Nephron (organoid): ENCODE measurements around the gene ZNF816.
"Not testable (repeated sequence)": the region's sequence is repeated elsewhere in the genome, so short reads cannot be mapped to it uniquely, and the experiment has no call there.

Experiments
- H3K27ac Mint-ChIP-seq, 3 experiments: 2 replicates each; pipeline ENCODE4 v1.8.0; 2020; ENCODE audit warnings: mixed read lengths in 3 of 3, mild to moderate bottlenecking in 2 of 3, moderate library complexity in 1 of 3
- H3K27me3 Mint-ChIP-seq: 2 replicates; pipeline ENCODE4 v1.8.0; 2021; ENCODE audit warnings: low read depth, mild to moderate bottlenecking, moderate library complexity, mixed read lengths
- H3K36me3 Mint-ChIP-seq: 2 replicates; pipeline ENCODE4 v1.8.0; 2020; ENCODE audit warnings: low read depth, mixed read lengths
- H3K4me1 Mint-ChIP-seq: 2 replicates; pipeline ENCODE4 v1.8.0; 2020; ENCODE audit warnings: mixed read lengths
- H3K4me3 Mint-ChIP-seq, 3 experiments: 2 replicates each; pipeline ENCODE4 v1.8.0; 2020; ENCODE audit warnings: mild to moderate bottlenecking in 3 of 3, mixed read lengths in 3 of 3, moderate library complexity in 2 of 3
- H3K9me3 Mint-ChIP-seq: 2 replicates; pipeline ENCODE4 v1.8.0; 2020; ENCODE audit warnings: mixed read lengths
- TF ChIP-seq, protein P1 (sequence below), 3 experiments: fragments of 200-600 bp; sonication (generic); IDR thresholded peaks; one replicate each; pipeline ENCODE4 v1.5.0; 2021; ENCODE audit warnings: antibody characterized with exemption in 3 of 3; ENCODE audit not compliant: unreplicated experiment in 3 of 3

The ZNF816 gene

DNA sequence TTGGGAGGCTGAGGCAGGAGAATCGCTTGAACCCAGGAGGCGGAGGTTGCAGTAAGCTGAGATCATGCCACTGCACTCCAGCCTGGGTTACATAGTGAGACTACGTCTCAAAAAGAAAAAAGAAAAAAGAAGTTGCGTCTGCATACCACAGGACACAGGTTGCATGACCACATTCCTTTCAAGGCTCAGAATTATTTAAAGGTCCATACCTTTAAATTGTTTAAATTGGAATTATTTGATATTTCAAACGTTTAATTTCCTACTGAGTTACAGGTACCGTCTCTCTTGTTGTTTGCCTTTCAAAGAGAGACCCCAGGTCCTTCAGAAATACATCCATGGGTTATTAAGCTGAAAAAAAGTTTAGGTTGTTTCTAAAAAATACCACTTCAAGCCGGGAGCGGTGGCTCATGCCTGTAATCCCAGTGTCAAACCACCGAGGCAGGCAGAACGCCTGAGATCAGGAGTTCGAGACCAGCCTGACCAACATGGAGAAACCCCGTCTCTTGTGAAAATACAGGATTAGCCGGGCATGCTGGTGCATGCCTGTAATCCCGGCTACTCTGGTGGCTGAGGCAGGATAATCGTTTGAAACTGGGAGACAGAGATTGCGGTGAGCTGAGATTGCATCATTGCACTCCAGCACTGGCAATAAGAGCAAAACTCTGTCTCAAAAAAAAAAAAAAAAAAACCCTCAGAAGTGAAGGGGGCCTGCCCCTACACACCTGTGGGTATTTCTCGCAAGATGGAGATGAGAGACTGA lies 18.6 kb downstream of the ZNF816 start:
- Mint-ChIP-seq H3K27me3 (no peaks in the 10 kb centered on the region), H3K4me3 (peak overlapping the region in 1 of 3 experiments; percentile 11), H3K4me1 (peaks cover 27% of the 10 kb centered on the region), H3K9me3 (peaks cover 23% of the 10 kb centered on the region), H3K36me3 (peaks cover 26% of the 10 kb centered on the region), H3K27ac (peak overlapping the region; percentile 90 to 95 (median 93))
- TF ChIP-seq, protein P1, sequence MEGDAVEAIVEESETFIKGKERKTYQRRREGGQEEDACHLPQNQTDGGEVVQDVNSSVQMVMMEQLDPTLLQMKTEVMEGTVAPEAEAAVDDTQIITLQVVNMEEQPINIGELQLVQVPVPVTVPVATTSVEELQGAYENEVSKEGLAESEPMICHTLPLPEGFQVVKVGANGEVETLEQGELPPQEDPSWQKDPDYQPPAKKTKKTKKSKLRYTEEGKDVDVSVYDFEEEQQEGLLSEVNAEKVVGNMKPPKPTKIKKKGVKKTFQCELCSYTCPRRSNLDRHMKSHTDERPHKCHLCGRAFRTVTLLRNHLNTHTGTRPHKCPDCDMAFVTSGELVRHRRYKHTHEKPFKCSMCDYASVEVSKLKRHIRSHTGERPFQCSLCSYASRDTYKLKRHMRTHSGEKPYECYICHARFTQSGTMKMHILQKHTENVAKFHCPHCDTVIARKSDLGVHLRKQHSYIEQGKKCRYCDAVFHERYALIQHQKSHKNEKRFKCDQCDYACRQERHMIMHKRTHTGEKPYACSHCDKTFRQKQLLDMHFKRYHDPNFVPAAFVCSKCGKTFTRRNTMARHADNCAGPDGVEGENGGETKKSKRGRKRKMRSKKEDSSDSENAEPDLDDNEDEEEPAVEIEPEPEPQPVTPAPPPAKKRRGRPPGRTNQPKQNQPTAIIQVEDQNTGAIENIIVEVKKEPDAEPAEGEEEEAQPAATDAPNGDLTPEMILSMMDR (IDR thresholded peaks at IDR 0.05; ENCODE audit: unreplicated experiment in 3 of 3): no peak

DNA sequence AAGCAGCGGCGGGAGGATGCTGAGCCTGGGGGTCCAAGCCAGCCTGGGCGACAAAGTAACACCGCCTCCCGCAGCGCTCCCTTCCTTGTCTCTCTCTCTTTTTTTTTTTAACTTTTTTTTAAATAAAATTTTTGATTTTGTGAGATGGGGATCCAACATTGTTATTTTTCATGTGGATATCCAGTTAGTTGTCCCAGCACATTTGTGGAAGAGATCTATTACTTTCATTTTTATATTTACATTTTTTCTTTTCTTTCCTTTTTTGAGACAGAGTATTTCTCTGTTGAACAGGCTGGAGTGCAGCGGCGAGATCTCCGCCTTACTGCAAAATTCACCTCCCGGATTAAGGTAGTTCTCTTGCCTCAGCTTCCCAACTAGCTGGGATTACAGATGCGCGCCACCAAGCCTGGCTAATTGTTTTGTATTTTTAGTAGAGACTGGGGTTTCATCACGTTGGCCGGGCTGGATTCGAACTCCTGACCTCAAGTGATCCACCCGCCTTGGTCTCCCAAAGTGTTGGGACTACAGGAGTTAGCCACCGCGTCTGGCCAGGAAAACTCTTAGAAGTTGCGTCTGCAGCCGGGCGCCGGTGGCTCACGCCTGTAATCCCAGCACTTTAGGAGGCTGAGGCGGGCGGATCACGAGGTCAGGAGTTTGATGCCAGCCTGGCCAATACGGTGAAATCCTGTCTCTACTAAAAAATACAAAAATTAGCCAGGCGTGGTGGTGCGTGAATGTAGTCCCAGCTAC lies 19.4 kb downstream of the ZNF816 start:
- peaks cover 28% of the 10 kb centered on the region for H3K36me3 Mint-ChIP-seq
- no peaks in the 10 kb centered on the region for H3K27me3 Mint-ChIP-seq
- peak overlapping the region; percentile 29 to 93 (median 57) for H3K27ac Mint-ChIP-seq
- TF ChIP-seq, protein P1 (IDR thresholded peaks at IDR 0.05; ENCODE audit: unreplicated experiment in 3 of 3): no peak
- peaks cover 33% of the 10 kb centered on the region for H3K4me1 Mint-ChIP-seq
- H3K4me3 Mint-ChIP-seq: peak overlapping the region; percentile 87 to 90 (median 89)
- peaks cover 22% of the 10 kb centered on the region for H3K9me3 Mint-ChIP-seq

DNA sequence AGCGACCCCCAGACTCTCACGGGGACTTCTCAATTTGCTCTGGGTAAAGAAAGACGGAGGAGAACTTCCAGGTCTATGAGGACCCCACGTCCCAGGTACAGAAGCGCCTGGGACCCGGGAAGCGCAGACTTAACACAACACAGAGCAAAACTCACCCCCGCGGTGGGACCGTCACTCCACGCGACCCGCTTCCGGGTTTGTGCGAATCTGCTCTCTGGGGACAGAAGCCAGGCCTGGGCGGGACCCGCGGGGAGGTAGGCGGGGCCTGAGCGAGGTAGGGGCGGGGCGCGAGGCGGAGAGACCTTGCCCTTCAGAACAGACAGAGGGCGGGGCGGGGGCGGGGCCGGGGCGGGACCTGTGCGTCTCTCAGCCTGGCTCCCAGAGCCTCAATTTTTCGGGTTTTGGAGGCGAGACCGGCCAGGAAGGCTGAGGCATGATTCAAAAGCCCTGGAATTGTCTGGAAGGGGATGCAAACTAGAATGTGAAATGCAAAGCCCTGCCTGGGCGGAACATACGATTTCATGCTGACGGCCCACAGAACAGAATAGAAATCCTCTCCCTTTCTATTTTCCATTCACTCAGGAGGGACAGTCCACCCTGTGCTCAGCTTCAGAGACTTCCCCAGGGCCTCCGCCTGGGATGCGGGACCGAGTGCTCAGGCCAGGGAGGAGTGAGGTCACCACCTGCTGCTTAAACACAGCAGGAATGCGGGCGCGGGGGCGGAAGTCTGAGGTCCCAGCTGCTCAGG lies 20.1 kb downstream of the ZNF816 start:
- Mint-ChIP-seq H3K9me3 (peaks cover 18% of the 10 kb centered on the region), H3K4me3 (peak overlapping the region; percentile 87 to 90 (median 89)), H3K36me3 (peaks cover 23% of the 10 kb centered on the region), H3K27me3 (no peaks in the 10 kb centered on the region), H3K27ac (peak overlapping the region; percentile 29 to 88 (median 57)), H3K4me1 (peaks cover 33% of the 10 kb centered on the region)
- TF ChIP-seq, protein P1 (IDR thresholded peaks at IDR 0.05; ENCODE audit: unreplicated experiment in 3 of 3): no peak

DNA sequence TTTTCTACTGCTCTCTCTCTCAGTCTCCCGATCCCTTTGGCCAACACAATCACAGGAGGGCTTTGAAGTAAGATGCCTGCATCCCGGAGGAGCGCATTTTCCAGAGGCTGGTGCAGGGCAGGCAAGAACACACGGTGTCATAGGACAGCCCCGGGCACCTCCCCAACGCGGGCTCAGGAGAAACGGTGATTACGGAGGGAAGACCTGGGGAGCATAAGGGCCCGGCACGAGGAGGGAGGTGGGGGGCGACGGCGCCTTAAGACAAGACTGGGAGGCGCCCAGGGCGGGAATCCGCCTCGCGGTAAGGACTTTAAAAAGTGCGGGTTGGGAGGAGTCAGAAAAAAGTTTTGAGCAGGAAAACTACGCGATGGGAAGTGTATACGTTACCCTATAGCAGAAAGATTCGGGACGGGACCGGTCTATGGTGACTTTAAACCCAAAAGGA lies 20.7 kb downstream of the ZNF816 start:
- peaks cover 20% of the 10 kb centered on the region for H3K36me3 Mint-ChIP-seq
- H3K27ac Mint-ChIP-seq: peak overlapping the region; percentile 29 to 88 (median 57)
- TF ChIP-seq, protein P1 (IDR thresholded peaks at IDR 0.05; ENCODE audit: unreplicated experiment in 3 of 3): no peak
- H3K4me3 Mint-ChIP-seq: peak overlapping the region; percentile 87 to 90 (median 89)
- H3K9me3 Mint-ChIP-seq: peaks cover 13% of the 10 kb centered on the region
- H3K27me3 Mint-ChIP-seq: no peaks in the 10 kb centered on the region
- H3K4me1 Mint-ChIP-seq: peaks cover 33% of the 10 kb centered on the region

DNA sequence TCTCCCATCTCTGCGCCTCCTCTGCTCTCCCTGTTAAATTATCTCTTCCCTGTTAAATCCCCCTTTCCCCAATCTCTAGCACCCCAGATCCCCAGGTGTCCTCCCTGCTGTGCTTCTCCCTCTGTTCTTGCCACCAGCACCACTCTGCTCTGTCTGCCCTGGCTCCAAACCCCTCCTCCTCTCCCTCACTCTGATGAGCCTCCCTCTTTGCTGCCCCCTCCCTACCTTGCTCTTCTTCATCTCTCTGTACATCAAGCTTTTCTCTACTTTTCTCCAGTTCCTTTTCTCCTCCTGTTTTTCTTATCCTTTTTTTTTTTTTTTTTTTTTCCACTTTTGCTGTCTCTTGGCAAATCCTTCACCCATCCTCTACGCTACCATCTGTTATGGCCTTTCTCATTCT lies 21.2 kb downstream of the ZNF816 start:
- H3K27me3 Mint-ChIP-seq: not testable (repeated sequence)
- H3K36me3 Mint-ChIP-seq: peaks cover 25% of the 10 kb centered on the region
- H3K4me3 Mint-ChIP-seq: peak overlapping the region; percentile 87 to 90 (median 89)
- H3K27ac Mint-ChIP-seq: peak overlapping the region; percentile 29 to 88 (median 57)
- peaks cover 33% of the 10 kb centered on the region for H3K4me1 Mint-ChIP-seq
- H3K9me3 Mint-ChIP-seq: peaks cover 13% of the 10 kb centered on the region

DNA sequence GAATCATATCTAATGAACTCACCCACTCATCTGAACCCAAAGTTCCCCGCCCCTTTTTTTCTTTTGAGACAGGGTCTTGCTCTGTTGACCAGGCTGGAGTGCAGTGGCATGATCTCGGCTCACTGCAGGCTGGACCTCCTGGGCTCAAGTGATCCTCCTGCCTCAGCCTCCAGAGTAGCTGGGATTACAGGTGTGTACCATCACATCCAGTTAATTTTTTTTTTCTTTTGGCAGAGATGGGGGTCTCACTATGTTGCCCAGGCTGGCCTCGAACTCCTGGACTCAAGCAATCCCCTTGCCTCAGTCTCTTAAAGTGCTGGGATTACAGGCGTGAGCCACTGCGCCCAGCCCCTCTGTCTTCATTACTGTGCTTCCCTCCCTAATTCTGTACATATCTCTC lies 21.8 kb downstream of the ZNF816 start:
- peaks cover 24% of the 10 kb centered on the region for H3K36me3 Mint-ChIP-seq
- H3K4me3 Mint-ChIP-seq: peak overlapping the region; percentile 87 to 90 (median 89)
- not testable (repeated sequence) for H3K27me3 Mint-ChIP-seq, H3K9me3 Mint-ChIP-seq
- H3K4me1 Mint-ChIP-seq: peaks cover 32% of the 10 kb centered on the region
- H3K27ac Mint-ChIP-seq: peak overlapping the region in 2 of 3 experiments; percentile 57 to 88
